NCI-H748 (cell line): ENCODE measurements around the gene OR4B1.
"Not testable (repeated sequence)": the region's sequence is repeated elsewhere in the genome, so short reads cannot be mapped to it uniquely, and the experiment has no call there.

ENCODE experiments used
- DNase-seq: peaks from one replicate; lab custom pipeline; 2025; ENCODE audit not compliant: unreplicated experiment; lab: John Stamatoyannopoulos, UW

The OR4B1 gene, protein sequence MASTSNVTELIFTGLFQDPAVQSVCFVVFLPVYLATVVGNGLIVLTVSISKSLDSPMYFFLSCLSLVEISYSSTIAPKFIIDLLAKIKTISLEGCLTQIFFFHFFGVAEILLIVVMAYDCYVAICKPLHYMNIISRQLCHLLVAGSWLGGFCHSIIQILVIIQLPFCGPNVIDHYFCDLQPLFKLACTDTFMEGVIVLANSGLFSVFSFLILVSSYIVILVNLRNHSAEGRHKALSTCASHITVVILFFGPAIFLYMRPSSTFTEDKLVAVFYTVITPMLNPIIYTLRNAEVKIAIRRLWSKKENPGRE

DNA sequence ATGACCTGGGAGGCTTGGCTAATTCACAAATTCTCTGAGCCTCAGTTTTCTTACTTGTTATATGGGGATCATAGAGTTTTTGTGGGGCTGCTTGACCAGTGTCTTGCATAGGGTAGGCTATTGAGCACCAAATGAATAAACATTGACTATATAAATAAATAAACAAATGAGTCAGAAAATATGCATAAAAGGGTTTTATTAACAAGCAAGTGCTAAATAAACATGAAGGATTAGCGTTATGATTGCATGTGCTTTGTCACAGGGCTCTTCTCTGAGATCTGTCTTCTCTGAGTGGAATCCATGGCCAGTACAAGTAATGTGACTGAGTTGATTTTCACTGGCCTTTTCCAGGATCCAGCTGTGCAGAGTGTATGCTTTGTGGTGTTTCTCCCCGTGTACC lies at the start of gene OR4B1:
Gene OR4B1 (plus strand): TSS at position 301 of the 400 bp plus-strand sequence. CDS start 0 bp downstream, at position 301.
- DNase-seq = no peak

DNA sequence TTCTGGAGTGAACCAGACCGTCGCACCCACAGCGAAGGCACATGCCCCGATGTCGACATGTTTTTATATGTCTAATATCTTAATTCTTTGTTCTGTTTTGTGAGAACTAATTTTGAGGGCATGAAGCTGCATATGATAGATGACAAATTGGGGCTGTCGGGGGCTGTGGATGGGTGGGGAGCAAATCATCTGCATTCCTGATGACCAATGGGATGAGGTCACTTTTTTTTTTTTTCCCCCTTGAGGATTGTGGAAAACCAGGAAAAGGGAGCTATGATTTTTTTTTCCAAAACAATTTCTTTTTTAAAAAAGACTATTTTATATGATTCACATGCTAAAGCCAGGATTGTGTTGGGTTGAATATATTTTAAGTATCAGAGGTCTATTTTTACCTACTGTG lies 49.2 kb upstream of the OR4B1 start:
- DNase-seq = no peak

DNA sequence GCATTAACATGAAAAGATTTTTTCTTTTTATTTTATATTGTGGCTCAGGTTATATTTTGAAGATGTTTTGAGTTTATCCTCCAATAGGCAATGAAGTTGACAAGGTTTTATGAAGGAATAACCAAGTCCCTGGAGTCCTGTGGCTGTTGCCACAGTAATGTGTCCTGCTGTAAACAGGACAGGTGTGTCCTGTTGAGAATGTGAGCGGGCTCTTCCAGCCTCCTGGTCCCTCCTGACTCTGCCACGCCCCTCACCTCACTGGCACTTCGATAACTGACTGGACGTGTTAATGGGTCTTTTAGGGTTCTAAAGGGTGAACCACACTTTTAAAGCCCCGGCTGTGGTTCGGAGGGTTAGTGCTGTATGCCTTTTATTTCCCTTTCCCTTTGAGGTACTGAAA lies 47.8 kb upstream of the OR4B1 start:
- peak; percentile 11 for DNase-seq

DNA sequence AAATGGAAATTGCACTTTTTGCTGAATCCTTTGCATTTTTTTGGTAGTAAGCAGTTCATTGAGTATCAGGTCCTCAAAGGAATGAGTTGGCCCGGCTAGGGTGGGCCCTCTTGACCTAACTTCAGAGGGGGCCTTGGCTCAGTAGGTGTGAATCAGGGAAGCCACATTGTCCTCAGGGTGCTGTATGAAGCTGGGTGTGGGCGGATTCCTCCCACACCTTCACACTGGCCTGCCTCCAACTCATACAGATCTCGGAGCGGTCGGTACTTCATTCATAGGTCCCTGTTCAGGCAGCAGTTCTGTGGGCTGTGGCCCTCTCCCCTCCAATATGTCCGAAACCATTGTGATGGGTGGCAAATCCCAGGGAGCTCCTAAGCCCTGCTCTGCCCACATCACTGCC lies 47.4 kb upstream of the OR4B1 start:
- DNase-seq = no peak

DNA sequence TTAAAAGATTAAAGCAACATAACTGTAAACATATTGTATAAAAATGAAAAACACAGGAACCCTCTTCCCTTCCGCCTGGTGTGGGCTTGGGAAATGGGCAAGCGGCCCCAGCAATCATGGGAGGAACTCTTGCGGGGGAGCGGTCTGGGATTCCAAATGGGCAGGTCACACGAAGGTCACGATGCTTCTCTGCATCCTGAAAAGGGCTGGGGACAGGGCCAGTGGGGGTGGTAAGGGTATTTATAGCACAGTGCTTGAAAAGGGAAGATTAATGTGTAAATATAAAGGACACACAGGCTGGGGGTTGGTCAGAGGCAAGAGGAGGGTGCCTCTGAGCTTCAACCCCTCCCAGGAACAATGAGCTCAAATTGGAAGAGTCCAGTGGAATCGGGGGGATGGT lies 46.9 kb upstream of the OR4B1 start:
- DNase-seq = no peak

DNA sequence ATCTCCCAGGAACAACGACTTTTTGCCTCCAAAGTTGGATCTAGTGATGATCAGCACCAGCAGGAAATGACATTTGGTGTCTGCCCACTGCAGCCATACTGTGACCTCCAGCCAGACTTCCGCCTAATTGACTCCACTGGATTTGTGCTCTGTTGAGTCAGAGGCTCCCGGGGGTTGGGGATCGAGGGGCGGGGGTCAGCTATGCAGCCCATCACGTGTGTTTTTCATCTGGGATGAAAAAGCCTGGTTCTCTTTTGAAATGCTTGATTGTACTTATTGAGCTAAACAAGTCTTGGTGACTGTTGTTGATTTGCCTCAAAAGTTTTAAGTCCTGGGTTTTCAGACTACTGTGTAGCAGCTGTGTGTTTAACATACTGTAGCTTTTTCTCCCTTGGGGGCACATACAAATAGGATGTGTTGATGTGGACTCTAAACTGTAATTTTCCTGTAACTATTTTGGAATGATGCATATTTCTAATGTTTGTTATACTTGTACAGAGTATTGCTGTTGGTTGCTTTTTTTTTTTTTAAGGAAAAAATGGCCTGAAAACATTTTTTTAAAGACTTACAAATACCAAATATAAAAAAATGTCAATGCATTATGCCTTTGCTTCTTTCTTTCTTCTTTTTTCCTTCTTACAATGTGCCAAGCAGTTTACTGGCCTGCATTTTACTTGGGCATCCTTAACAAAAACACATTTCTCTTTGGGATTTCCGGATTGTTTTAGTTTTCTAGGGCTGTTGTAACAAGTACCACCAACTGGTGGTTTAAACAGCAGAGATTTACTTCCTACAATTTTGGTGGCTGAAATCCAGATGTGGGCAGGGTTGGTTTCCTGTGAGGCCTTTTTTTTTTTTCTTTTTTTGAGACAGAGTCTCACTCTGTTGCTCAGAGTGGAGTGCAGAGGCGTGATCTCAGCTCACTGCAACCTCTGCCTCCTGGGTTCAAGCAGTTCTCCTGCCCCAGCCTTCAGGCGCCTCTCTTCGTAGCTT lies 46.1 kb upstream of the OR4B1 start:
- no peak for DNase-seq

DNA sequence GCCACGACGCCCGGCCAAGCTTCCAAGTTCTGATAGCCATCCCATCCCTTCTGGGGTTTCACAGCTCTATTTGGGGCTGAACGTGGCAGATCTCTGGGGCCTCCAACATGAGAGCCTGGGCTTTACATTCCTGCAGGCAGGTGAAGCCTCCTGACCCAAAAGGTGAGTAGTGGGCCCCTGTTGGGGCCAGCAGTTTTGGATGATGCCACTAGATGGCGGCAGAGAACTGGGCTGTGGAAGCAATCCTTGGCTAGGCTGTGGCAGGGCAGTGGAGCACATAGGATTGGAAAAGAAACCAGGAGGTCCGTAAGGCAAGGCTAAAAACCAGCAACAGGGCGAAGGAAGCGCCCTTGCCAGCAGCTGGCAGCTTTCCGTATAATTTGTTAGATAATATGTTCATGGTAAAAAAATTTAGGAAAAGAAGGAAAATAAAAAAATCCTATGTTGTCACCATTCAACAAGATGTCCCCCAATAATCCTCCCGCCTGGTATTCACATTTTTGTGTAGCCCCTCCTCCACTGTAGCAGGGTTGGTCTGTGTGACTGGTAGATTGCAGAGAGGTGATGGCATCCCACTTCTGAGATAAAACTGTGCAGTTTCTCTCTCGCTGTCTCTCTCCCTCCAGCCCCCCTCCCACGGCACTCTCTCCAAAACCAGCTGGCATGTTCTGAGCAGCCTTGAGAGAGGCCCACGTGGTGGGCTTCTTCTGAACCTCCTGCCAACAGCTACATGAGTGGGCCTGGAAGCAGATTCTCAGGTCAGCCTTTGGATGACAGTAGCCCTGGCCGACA lies 43.6 kb upstream of the OR4B1 start:
- peak; percentile 62 for DNase-seq

DNA sequence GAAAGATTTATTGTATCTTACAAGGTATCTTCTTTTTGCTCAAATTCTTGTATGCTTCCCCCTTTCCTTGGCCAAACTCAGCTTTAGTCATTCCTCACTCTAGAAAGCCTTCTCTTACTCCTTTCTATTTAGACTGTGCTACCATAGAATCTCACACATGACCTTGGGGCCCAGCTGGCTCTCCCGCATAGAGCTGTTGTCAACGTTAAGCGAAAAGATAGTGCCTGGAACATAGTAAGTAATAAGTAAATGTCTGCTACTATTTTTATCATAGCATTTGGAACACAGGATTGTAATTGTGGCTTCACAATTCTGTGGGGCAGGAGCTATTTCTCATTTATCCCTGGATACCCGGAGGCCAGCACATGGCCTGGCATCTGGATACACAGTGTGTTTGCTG lies 38.9 kb upstream of the OR4B1 start:
- DNase-seq = no peak

DNA sequence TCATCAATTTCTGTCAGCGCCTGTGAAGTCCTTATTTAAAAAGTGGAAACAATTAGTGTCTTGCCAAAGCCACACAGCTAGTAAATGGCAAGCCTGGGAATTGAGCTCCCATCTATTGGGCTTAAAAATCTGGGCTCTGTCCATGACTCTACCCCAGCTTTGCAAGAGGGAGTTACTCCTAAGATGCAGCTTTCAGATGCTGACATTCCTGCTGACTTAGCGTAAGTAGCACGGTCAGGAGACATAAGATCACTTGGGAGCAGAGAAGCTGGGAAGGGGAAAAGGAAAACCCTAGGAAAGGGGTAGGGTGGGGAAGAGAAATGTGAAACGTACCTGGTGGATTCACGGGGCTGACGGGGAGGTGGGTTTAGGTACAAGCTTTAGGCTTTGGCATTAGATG lies 36.0 kb upstream of the OR4B1 start:
- no peak for DNase-seq

DNA sequence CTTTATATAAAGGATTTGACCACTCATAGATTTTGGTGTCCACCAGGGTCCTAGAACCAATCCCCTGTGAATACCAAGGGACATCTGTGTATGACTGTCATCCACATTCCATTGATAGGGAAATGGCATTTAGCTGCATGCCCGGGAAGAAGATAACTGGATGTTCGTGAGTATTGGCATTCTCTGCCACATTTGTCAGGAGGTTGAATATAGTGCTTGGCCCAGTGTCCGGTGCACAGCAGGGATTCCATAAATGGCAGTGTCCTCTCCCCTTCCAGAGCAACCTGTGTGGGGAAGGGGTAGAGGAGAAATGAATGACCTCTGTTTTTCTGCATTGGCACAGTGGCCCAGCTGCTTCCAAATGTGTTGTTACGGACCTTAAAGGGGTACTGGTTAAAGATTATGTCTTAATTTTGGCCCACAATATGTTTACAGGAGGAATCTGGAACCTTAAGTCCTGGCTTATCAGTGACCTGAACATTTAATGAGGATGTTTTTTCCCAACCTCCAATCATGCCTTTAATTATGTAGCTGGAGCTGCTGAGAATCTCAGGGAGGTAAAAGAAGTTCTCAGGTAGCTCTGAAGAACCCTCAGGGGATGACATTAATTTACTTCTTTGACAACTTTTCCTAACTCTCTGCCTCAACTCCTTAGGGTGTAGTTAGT lies 33.6 kb upstream of the OR4B1 start:
- DNase-seq = no peak

DNA sequence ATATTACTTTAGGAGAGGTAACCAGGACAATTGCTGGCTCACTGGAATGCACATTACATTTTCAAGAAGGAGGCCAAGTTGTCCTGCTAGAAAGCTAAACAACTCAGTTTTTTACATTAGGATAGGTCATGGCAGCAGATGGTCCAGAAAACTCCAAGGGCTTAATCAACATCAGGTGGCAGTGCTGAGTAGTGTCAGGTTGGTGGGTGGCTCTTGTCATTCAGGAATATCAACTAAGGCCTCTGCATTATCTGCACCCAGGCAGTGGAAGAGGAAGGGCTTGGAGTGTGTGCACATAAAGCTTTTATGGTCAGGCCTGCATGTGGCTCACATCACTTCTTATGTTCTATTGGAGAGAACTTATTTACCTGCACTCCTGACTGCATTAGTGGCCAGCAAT lies 32.2 kb upstream of the OR4B1 start:
- no peak for DNase-seq

DNA sequence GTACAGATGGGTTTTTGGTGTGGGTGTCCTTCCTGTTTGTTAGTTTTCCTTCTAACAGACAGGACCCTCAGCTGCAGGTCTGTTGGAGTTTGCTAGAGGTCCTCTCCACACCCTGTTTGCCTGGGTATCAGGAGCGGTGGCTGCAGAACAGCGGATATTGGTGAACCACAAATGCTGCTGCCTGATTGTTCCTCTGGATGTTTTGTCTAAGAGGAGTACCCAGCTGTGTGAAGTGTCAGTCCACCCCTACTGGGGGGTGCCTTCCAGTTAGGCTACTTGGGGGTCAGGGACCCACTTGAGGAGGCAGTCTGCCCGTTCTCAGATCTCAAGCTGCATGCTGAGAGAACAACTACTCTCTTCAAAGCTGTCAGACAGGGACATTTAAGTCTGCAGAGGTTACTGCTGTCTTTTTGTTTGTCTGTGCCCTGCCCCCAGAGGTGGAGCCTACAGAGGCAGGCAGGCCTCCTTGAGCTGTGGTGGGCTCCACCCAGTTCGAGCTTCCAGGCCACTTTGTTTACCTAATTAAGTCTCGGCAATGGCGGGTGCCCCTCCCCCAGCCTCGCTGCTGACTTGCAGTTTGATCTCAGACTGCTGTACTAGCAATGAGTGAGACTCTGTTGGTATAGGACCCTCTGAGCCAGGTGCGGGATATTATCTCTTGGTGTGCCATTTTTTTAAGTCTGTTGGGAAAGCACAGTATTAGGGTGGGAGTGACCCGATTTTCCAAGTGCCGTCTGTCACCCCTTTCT lies 25.5 kb upstream of the OR4B1 start:
- DNase-seq = peak; percentile 67

DNA sequence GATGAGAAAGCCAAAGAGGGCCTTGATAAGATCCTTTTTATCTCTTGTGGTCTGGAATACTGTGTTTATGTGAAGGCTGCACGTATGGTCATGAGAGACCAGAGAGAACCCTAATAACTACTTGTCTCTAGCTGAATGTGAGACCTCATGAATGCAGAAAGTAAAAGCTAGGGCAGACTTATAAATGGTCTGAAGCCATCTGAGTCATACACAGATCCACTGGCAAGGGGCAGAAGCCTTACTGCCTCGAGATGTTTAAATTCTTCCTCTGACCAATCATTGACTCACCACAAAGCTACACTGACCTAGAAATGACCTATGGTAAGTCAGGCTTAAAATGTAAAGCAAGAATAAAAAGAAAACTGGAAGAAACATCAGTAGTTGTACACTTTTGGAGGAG lies 22.7 kb upstream of the OR4B1 start:
- DNase-seq = no peak

DNA sequence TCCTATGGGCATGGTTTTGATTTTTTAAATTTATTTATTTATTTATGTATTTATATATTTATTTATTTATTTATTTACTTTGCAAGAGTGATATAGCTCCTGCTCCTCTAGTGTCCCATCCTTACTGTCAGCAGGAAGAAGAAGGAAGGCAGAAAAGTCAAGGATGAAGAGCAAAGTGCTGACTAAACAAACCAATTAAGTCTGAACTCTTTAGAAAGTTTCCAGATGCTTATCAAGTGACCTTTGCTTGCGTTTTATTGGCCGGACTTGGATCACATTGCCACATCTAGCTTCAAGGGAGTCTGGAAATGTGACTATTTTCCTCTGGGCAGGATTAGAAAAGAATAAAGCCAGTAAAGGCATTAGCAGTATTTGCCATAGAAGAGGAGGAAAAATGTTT lies 8.7 kb upstream of the OR4B1 start:
- DNase-seq = no peak

DNA sequence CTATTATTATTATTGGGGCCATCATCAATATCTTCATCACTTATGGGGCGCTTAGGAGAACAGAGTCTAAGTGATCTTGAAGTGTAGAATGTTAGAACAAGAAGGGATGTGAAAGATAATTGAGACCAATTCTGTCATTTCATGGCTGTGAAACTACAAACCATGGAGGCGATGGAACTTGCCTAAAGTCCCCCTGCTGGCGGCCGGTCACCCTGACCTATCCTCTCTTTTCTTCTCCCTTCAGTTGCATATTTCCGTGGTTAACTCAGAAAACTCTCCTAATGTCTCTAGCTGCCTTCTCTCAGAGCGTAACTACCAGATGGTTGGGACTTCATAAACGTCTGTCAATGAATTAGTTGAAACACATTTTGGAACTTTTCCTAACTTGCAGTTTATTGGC lies 6.6 kb upstream of the OR4B1 start:
- DNase-seq = no peak

DNA sequence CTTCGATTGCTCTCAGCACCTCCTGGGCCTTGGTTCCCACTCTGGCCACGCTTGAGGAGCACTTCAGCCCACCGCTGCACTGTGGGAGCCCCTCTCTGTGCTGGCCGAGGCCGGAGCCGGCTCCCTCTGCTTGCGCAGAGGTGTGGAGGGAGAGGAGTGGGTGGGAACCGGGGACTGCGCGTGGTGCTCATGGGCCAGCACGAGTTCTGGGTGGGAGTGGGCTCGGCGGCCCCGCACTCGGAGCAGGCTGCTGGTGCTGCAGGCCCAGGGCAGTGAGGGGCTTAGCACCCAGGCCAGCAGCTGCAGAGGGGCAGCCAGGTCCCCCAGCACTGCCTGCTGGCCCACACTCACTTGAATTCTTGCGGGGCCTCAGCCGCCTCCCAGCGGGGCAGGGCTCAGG lies 12.2 kb downstream of the OR4B1 start:
- no peak for DNase-seq

DNA sequence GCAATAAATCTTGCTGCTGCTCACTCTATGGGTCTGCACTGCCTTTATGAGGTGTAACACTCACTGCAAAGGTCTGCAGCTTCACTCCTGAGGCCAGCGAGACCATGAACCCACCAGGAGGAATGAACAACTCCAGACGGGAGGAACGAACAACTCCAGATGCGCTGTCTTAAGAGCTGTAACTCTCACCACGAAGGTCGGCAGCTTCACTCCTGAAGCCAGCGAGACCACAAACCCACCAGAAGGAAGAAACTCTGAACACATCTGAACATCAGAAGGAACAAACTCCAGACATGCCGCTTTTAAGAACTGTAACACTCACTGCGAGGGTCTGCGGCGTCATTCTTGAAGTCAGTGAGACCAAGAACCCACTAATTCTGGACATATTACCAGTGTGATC lies 13.4 kb downstream of the OR4B1 start:
- not testable (repeated sequence) for DNase-seq

DNA sequence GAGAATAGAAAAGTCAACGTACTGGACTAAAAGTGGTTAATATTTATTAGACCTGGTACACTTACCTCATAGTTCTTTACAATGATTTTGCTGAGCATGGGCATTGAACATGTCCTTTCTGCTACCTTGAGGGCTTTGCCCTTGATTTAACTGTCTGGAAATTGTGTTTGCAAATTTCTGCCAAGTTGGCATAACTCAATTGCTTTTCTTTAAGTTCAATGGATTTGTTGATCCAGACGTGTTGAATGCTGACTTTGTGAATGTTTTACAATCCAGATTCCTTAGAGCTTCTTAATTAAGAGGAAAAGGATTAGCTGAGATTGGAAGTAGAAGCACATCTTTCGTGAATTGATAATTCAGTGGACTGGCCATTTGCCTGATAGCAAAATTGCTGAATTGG lies 21.1 kb downstream of the OR4B1 start:
- no peak for DNase-seq

DNA sequence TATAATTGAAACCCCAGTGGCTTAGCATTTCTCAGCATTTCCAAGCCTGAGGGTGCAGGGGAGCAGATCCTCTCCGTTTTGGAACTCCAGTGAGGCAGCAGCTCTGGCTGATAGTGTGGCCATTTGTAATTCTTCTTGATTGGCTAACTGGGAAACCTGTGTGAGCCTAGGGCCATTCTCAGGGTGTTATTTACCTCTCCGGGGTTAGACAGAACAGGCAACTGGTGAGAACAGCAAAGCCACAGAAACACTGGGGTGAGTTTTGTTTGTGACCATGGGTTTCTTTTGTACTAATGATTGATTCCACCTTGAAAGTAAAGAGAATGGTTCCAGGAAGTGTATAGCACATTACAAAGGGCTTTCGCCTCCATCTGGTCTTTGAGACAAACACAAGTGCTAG lies 25.9 kb downstream of the OR4B1 start:
- no peak for DNase-seq

DNA sequence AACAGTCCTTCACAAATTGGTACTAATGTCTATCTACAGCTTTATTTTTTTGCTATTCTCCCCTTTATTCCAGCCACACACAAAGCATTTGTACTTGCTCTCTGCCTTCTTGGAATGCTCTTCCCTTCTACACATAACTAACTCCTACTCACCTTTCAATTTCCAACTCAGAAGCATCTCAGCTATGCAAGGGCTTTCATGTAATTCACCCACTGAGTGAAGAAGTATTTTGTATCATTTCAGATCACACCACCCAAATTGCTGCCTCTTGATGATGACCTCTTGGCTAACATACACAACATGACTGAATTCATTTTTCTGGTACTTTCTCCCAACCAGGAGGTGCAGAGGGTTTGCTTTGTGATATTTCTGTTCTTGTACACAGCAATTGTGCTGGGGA lies 28.2 kb downstream of the OR4B1 start, which contains the start of gene OR4X2:
Gene OR4X2 (plus strand): TSS at position 301 of the 400 bp plus-strand sequence. CDS start 0 bp downstream, at position 301.
- DNase-seq = no peak
